ENCODE measurements around the gene OSTF1.

OSTF1 gene, protein sequence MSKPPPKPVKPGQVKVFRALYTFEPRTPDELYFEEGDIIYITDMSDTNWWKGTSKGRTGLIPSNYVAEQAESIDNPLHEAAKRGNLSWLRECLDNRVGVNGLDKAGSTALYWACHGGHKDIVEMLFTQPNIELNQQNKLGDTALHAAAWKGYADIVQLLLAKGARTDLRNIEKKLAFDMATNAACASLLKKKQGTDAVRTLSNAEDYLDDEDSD

DNA sequence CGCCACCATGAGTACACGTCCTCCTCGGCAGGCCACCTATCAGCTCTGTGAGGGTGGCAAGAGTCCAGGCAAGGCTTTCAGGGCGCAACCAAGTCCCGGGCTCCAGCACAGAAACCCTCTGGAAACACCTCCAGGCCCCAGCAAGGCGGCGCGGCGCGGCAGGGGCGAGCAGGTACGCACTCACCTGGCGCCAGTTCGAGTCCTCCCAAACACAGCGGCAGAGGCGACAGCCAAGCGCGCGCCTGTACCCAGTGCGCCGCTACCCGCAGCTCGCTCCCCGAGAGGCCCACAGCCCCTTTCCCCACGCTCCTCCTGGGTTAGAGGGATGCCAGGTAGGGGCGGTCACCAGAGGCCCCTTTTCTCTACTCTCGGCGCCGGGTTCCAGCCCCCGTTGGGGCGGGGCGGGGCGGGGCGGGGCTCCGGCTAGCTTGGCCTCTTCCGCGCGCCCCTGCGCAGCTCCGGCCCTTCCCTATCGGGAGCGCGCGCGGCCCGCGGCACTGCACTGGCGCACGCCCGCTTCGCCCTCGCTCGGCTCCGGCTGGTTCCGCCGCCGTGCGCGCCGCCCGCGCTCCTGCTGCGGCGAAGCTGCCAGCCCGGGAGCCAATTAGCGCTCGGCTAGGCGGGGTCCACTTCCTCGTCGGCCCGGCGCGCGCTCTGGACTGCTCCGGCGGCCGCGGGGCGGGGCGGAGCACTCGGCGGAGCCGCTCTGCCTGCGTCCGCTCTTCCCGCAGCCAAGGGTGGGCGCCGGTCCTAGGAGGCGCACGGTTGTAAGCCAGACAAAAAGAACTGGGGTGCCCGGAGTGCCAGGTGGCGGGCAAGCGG lies at the start of gene OSTF1, which contains the start of gene NMRK1:
TSS of gene OSTF1 (plus strand) at position 691 of the 822 bp plus-strand sequence. CDS start 179 bp downstream, outside the sequence.
TSS of gene NMRK1 (minus strand) at position 332 of the 822 bp plus-strand sequence. CDS start 5,040 bp downstream, outside the sequence.
- peak; percentile 72 for DNase-seq (ENCODE audit: low read depth)

DNA sequence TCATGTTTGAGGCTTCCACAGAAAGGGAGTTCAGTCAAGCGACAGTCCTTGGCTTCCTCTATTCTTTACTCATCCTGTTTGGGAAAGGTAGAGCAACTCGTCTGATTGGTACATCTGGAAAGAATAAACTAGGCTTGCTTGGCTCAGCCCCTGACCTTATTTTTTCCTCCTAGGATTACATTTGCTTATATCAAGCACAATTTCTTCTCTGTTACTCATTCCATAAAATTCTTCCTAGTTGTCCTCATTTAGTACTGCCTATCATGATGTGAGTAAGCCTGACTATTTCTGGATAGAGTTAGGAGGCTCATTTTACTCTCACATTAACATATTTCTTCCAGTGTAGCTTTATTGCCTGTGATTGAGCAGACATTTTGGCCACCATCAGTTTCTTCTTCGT lies 49.3 kb upstream of the OSTF1 start:
- no peak for DNase-seq (ENCODE audit: low read depth)

DNA sequence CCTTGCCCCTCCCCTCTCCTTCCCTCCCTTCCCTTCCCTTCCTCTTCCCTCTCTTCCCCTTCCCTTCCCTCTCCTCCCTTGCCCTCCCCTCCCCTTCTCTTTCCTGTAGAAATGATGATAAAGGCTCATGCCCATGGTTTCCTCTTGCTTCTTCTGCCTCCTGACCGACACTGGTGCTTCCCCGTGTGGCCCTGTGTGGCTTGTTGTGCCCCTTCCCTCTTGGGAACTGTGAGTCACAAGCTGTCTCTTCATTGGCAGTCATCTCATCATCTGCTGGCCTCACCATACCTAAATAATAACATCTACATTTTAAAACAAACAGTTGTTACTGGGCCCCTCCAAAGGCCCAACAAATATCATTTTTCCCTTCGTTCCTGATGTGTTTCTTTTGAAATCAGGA lies 48.5 kb upstream of the OSTF1 start:
- DNase-seq (ENCODE audit: low read depth) = no peak

DNA sequence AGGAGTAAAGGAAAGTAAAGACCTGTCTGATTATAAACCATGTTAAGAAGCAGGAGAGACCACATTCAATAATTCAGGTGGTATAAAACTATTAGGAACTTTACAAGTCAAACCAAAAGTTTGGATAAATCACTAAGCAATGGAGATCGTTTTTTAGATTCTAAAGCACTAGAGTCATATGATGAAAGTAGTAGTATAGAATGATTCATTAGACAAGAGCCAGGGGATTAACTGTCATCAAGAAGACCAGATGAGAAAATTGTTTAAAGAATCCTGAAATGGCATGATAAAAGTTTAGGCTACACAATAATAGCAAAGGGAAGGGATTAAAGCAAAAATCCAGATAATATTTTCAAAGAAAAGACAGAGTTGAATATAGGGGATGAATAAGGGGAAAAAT lies 47.3 kb upstream of the OSTF1 start:
- DNase-seq (ENCODE audit: low read depth) = no peak

DNA sequence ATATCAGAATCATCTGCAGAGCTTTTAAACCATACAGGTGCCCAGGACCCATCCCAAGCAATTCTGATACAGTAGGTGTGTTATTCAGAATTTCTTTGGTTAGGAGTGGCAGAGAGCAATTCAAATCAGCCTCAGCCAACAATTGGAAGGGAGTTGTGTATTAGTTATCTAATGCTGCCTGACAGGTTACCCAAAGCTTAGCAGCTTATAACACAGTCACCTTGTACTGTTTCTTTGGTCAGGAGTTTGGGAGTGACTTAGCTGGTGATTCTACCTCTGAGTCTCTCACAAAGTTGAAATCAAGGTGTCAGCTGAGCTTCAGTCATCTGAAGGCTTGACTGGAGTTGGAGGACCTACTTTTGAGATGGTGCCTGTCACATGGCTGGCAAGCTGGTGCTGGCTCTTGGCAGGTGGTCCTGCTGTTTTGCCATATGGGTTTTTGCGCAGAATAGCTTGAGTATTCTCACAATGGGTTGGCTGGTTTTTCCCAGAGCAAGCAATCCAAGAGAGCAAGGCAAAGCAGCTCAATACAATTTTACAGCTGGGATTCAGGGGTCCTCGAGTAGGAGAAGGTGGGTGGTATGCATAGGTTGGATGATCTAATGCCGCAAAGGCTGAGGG lies 41.5 kb upstream of the OSTF1 start:
- DNase-seq (ENCODE audit: low read depth) = no peak

DNA sequence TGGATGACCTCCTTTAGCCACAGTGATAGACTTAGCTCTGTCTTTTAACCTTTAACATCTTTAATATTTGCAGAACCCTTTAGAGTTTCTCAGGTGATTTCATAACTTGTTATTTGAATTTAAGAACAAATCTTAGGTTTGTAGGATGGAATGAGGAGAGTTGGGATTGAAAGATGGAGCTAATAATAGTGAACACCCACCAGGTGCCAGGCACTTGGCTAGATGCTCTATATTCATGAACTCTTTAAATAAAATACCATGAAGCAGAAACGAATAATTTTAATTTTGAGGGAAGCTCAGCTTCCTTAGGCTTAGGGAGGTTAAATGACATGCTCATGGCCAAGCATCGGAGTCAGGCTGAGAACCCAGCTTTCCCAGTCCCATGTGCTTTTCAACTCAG lies 40.8 kb upstream of the OSTF1 start:
- no peak for DNase-seq (ENCODE audit: low read depth)

DNA sequence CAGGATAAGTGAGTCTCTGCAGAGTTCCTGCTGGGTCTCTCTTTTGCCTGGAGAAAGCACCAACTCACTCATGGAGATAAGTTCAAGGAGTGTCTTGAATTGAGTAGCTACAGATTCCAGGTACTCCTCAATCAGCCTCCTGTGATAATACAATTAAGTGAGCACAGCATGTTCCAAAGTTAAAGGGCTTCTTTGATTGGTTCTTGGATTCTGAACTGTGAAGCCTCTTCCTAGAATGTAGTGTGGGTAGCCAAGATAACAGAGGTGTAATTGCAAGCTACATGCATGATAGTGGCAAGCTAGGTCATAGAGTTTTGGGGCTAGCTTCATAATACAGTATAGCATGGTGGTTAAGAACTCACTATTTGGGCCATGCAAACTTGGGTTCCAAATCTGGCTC lies 37.0 kb upstream of the OSTF1 start:
- no peak for DNase-seq (ENCODE audit: low read depth)

DNA sequence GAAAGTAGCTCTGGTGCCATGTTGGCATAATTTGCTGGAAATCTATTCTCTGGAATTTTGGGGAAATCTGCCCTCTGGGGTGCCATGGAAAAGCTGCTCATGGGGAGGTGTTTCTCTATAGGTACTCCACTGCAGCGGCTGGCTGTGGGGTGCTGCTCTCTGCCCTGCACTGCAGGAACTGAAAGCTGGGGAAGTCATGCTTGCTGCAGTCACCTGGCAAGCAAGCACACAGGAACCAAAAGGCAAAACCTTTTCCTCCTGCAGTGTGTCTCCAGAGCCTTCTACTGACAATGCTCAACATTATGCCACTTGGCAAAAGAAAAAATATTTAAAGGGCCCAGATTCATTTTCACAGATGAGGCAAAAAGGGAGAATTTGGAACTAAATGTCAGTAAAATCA lies 34.4 kb upstream of the OSTF1 start:
- DNase-seq (ENCODE audit: low read depth) = no peak

DNA sequence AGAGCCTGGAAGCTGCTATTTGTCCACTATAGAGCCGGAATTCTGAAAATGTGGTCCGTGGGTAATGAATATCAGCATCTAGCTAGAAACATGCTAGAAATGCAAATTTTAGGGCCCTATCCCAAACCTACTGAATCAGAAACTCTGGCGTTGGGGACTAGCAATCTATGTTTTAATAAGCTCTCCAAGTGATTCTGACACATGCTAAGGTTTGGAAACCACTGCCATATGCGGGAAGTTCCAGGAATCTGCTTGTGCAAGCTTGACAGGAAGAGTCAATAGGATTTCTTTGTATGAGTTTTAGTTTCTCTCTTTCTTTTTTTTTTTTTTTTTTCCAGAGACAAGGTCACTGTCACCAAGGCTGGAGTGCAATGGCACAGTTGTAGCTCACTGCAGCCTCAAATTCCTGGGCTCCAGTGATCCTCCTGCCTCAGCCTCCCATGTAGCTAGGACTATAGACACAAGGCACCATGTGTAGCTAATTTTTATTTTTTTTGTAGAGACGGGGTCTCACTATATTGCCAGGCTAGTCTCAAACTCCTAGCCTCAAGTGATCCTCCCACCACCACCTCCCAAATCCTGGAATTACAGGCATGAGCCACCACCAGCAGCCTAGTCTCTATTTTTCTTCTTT lies 33.8 kb upstream of the OSTF1 start:
- no peak for DNase-seq (ENCODE audit: low read depth)

DNA sequence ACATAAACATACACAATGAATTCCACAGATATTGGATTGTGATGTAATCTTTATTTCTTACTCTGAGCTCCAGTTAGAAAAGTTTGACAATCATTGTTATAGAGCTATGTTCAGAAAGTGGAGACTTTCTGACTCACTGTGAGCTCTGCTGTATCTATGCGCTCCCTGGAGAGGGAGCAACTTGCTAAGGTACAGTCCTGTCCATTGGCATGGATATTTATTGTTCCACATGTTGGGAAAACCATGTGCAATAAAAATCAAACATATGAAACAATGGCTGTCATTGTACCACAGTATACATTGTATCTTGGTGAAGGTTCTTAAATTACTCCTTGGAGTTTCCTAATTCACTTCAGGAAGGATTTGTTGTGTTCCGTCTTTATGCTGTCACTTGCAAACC lies 27.1 kb upstream of the OSTF1 start:
- no peak for DNase-seq (ENCODE audit: low read depth)

DNA sequence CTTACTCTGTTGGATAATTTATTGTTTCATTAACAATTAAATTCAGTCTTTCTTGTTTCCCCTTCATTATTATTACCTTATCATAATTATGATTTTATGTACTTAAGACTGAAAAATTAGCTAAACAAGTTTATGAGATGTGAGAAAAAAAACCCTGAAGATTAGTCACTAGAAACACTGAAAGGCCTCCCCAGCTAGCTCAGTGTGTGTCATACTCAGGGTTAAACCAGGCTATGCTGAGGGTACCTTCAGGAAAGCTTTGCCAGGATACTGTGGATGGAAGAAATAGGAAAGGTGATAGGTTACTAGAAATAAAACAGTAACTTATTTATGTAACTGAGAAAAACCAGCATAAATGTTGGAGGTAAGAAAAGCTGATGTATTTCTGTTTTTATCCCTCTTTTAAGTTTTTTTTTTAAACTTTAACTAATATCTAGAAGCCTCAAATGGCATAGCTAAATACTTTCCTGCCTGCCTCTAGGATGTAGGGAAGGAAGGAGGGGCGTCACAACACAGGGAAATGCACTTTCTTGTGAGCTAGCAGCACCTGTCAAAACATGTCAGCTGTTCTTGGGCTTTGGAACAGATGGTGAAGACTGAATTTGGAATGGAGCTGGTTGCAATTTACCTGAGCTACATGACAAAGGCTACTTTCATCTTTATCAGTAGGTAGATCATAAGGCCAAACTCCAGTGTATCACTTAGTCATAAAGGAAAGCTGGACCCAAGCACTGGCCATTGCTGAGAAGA lies 24.6 kb upstream of the OSTF1 start:
- DNase-seq (ENCODE audit: low read depth) = no peak

DNA sequence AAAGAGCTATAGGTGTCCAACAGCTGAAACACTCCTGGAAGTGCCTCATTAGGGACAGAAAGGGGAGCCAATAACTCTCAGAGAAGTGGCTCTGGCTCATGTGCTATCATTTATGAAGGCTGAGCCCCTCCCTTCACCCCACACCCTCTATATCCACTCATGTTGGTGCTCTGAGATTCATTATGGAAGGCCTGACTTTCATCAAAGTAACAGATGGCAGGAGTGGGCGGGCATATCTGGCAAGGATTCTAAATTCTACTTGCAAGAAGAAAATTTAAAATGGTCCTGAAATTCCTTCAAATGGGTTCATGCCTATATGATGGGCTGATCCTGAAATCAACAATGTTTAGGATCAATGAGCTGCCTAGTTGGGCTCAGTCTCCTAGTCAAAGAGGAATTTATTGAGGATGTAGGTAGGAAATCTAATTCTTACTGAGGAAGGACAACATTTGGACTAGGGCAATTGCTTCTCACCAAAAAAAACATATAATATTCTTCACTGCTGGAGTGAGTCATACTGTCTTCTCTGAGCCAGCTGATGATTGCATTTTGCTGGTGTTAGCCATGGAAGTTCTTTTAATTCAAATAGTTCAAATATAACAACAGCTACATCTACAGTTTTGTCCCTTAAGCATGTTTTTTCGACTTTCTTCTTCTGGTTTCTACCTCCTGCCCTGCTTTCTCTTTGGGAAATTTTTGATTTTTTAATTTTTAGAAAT lies 23.8 kb upstream of the OSTF1 start:
- no peak for DNase-seq (ENCODE audit: low read depth)

DNA sequence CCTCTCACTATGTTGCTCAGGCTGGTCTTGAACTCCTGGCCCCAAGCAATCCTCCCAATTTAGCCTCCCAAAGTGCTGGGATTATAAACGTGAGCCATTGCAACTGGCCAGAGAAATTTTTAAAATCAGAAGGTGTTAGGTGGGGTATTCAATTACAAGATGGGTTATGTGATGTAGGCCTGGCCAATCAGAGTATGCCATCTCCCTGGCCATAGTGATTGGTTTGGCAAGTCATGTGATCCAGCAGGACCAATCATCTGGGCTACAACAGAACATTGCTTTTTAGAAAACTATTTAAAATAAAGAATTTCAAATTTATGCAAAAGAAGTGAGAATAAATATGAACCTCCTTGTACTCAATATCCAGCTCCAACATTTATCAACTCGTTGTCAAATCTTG lies 22.8 kb upstream of the OSTF1 start:
- DNase-seq (ENCODE audit: low read depth) = no peak

DNA sequence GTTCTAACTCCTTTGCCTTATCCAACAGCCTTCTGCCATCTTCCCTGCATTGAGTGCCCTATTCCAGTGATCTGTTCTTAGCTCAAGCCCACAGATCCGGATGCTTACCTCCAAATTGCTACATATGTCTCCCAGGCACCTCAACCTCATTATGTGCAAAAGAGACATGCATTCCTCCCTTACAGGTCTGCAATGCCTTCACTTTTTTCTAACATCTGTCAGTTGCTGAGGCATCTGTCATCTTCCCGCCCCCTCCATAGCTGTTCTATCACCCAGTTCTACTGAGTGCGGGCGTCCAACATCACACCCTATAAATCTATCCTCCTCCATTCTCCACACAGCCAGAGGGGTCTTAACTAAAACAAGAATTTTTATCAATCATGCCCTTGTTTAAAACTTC lies 20.4 kb upstream of the OSTF1 start:
- DNase-seq (ENCODE audit: low read depth) = no peak

DNA sequence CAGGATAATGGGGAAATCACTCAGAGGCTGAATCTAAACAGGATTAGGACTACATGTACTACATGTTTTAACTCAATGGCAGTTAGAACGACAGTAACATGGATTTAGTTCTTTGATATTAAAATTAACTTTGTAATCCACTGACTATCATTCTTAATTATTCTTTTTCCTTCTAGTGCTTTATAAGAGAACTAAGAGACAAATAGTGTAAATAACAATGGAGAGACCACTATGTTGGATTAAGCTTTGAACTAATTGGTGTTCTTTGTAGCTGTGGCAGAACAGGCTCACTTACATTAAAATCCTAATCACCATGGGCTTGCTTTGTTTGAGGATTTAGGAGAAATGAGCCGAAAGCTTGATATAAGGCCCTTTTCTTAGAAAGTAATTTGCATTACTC lies 19.1 kb upstream of the OSTF1 start:
- no peak for DNase-seq (ENCODE audit: low read depth)

DNA sequence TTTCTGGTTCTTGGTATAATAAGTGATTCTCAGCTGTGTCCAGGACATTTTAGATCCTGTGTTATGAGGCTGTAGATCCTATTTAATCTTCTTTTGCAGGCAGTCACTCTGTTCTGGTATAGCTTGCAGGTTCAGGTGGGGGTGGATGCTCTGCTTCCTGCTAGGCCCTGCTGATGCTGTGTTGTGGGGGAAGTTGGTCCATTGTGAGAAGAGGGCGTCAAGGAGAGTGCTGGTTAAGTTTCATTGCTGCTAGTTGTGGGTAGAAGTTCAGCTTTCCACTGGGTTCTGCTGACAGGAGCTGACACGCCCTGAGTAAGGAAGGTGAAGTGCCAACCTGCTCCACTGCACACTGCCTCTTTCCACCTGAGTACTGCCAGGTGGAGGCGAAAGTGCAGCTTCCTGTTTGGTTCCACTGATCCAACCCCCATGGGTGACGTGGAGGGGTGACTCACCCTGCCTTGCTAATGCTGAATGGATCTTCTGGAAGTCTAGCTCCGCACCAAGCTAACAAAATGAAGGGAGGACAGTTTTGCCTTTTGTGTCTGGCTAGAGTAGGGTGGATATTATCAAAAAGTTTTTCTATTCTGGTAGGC lies 16.7 kb upstream of the OSTF1 start:
- peak; percentile 41 for DNase-seq (ENCODE audit: low read depth)

DNA sequence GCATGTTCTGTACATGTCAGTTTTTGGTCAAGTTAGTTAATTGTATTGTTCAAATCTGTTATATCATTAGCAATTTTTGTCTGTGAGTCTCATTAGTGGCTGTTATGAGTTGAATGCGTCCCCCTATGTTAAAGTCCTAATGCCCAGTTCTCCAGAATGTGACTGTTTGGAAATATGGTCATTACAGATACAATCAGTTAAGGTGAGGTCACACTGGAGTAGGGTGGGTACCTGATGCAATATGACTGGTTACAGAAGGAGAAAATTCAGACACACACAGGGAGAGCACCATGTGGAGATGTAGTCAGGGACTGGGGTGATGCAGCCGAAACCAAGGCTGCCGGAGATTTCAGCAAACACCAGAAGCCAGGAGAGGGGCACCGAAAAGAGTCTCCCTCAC lies 15.4 kb upstream of the OSTF1 start:
- DNase-seq (ENCODE audit: low read depth) = no peak

DNA sequence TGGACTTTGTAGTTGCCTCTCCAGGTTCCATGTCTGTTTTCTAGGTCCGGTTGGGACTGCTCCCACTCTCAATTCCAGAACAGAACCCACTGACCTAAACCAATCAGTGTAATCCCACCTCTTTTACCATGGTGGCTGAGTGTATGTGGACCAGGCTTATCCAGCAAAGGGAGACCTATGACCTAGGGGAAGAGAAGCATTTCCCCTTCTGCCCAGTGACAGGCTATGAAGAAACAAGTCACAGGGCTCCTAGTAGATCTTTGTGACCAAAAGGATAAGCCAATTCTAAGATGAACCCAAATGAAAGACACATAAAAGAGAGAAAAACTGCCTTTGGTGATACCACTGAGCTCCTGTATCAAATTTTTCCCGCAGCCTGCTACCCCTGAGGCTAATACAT lies 6.7 kb upstream of the OSTF1 start:
- no peak for DNase-seq (ENCODE audit: low read depth)

DNA sequence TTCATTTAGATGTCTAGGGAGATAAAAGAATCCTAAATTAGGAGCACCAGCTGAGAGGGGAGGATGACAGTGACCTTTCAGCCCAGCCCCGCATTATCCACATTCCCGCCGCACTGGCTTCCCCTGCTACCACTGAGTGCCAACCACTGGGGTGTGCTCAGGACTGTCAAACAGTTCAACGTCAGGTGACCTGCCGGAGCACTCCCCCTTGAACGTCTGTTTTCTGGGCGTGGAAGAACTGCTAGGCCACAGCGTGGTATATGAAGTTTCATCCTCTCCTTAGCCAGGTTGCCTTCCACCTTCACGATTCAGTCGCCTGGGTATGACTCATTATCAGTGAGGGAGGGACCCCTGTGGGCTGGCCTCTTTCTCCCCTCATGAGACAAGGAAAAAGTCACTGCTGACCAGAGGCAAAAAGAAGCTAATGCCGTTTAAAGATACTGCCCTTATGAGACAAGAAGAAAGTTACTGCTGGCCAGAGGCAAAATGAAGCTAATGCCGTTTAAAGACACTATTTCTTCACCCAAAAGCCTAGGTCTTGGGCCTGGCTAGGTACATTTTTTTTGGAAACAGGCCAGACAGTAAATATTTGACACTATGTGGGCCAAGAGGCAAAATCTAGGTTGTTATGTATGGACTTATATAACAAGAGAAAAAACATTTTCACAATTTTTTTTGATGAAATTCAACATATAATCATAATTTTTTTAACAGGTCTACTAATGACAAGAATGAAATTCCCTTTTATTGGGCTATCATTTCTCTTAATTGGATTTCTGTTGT lies 4.9 kb upstream of the OSTF1 start:
- DNase-seq (ENCODE audit: low read depth) = no peak

DNA sequence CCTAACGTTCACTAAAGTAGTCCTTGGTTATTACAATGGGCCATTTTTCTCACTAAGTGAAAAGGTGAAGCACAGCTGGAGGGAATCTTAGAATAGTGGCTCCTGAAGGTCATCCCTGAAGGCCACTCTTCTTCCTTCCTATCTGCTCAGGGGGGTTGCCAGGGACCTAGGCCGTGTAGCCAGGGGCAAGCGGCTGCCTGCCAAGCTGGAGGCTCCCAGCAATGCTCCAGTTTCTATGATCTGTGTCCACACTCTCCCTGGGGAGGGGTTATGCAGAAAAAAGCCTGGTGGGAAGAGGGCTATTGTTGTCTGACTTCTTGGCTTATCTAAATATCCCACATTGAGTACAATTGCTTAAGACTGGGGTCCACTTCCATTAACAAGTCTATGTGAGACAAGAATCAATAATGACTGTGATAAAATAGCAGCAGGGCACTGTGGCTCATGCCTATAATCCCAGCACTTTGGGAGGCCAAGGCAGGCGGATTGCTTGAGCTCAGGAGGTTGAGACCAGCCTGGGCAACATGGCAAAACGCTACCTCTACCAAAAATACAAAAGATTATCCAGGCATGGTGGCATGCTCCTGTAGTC lies 4.1 kb upstream of the OSTF1 start:
- no peak for DNase-seq (ENCODE audit: low read depth)

Data from stimulated activated CD8-positive, alpha-beta memory T cell treated with anti-CD3 and anti-CD28 coated beads, Interleukin-15, amount 100 ng/mL, for 1 hour (primary cell).